ENCODE results near the gene APOA5. TPM values are rescaled to one million over a fixed set of nuclear protein-coding genes. Genes with fewer than 3 reads are reported as not detected.

APOA5 gene
- total and polyA plus RNA-seq, 2 of the 13 experiments (the other 11 are each of a cell fraction or from before 2014, with no cell fraction given), result 44.0 to 49.1 TPM

DNA sequence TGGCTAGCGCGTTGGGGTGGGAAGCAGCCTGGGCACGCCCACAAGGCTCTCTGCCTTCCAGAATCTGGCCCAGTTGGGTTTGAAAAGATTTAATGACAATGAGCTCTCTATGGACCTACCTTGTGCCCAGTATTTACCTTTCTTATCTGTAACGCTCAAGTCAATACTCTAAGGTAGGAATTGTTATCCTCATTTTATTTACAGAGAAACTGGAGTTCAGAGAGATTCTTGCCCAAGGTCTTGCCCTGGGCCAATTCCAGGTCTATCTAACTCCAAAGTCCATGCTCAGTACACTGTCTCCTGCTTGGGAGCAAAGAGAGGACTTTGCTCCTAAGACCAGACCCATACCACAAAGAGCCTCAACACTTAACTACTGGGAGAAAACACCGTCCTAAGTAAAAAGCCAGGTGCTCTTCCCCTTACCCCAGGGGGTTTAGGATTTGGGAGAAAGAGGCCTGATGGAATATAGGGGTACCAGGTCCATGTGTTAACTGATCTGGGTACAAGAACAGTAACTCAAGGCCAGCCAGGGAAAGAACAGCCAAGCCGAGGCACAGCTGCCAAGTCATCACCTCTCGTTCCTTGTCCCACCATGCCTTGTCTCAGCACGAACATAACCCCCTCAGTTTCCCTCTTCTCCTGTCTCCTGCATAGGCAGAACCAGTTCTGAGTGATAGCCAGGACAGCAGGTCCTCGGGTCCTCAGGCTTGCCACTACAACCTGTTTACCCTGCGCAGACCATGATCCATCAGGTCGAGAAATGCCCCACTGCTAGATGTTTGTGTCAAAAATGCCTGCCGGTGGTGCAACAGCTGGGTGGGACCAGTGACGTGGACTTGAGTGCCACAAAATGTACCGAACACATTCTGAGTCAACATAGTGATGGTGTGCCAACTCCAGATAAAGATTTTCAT is 16.8 kb upstream of the APOA5 start (continued):
- TF ChIP-seq, protein P1, sequence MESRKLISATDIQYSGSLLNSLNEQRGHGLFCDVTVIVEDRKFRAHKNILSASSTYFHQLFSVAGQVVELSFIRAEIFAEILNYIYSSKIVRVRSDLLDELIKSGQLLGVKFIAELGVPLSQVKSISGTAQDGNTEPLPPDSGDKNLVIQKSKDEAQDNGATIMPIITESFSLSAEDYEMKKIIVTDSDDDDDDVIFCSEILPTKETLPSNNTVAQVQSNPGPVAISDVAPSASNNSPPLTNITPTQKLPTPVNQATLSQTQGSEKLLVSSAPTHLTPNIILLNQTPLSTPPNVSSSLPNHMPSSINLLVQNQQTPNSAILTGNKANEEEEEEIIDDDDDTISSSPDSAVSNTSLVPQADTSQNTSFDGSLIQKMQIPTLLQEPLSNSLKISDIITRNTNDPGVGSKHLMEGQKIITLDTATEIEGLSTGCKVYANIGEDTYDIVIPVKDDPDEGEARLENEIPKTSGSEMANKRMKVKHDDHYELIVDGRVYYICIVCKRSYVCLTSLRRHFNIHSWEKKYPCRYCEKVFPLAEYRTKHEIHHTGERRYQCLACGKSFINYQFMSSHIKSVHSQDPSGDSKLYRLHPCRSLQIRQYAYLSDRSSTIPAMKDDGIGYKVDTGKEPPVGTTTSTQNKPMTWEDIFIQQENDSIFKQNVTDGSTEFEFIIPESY (CRISPR knock-in tag; IDR thresholded peaks at IDR 0.05), result peak; percentile 38; the same call in 1 of the 2 replicates
- TF ChIP-seq ZNF781 (CRISPR knock-in tag; IDR thresholded peaks at IDR 0.05; ENCODE audit: borderline replicate concordance, not compliant biosample characterization) (no peak), ZNF10 (CRISPR knock-in tag; IDR thresholded peaks at IDR 0.05; ENCODE audit: borderline replicate concordance, low read depth) (no peak), ZNF720 (CRISPR knock-in tag; IDR thresholded peaks at IDR 0.05) (no peak), ATF7-NPFF (CRISPR knock-in tag; IDR thresholded peaks at IDR 0.05; ENCODE audit: low read depth) (no peak), ATAD3A (CRISPR knock-in tag; IDR thresholded peaks at IDR 0.05) (no peak), MATR3 (CRISPR knock-in tag; IDR thresholded peaks at IDR 0.05) (no peak), IKZF4 (CRISPR knock-in tag; IDR thresholded peaks at IDR 0.05; ENCODE audit: borderline replicate concordance, low read depth, not compliant biosample characterization) (no peak), ZNF292 (CRISPR knock-in tag; IDR thresholded peaks at IDR 0.05; ENCODE audit: borderline replicate concordance, low read depth) (0 out of 2 replicates have a peak, but pooled peaks have one; percentile 17), NR2F6 (IDR thresholded peaks at IDR 0.05) (peak; percentile 99), NR2F6 (CRISPR knock-in tag; IDR thresholded peaks at IDR 0.05) (peak; percentile 99), SP5 (CRISPR knock-in tag; IDR thresholded peaks at IDR 0.05; ENCODE audit: borderline replicate concordance, low read depth) (peak; percentile 88), THAP11 (CRISPR knock-in tag; IDR thresholded peaks at IDR 0.05) (peak; percentile 58; the same call in 1 of the 2 replicates), TARDBP (CRISPR knock-in tag; IDR thresholded peaks at IDR 0.05) (peak; percentile 91), TBX3 (IDR thresholded peaks at IDR 0.05; ENCODE audit: borderline replicate concordance) (peak; percentile 93), POLR2AphosphoS5 (IDR thresholded peaks at IDR 0.05; ENCODE audit: low read depth, low read length) (peak; percentile 74), ZMYM2 (CRISPR knock-in tag; IDR thresholded peaks at IDR 0.05) (peak; percentile 88), NR3C1 (CRISPR knock-in tag; IDR thresholded peaks at IDR 0.05) (no peak), ZNF567 (CRISPR knock-in tag; IDR thresholded peaks at IDR 0.05; ENCODE audit: borderline replicate concordance) (no peak)
- TF ChIP-seq, protein P2, sequence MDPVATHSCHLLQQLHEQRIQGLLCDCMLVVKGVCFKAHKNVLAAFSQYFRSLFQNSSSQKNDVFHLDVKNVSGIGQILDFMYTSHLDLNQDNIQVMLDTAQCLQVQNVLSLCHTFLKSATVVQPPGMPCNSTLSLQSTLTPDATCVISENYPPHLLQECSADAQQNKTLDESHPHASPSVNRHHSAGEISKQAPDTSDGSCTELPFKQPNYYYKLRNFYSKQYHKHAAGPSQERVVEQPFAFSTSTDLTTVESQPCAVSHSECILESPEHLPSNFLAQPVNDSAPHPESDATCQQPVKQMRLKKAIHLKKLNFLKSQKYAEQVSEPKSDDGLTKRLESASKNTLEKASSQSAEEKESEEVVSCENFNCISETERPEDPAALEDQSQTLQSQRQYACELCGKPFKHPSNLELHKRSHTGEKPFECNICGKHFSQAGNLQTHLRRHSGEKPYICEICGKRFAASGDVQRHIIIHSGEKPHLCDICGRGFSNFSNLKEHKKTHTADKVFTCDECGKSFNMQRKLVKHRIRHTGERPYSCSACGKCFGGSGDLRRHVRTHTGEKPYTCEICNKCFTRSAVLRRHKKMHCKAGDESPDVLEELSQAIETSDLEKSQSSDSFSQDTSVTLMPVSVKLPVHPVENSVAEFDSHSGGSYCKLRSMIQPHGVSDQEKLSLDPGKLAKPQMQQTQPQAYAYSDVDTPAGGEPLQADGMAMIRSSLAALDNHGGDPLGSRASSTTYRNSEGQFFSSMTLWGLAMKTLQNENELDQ (CRISPR knock-in tag; IDR thresholded peaks at IDR 0.05; ENCODE audit: borderline replicate concordance), result no peak
- TF ChIP-seq, protein P3, sequence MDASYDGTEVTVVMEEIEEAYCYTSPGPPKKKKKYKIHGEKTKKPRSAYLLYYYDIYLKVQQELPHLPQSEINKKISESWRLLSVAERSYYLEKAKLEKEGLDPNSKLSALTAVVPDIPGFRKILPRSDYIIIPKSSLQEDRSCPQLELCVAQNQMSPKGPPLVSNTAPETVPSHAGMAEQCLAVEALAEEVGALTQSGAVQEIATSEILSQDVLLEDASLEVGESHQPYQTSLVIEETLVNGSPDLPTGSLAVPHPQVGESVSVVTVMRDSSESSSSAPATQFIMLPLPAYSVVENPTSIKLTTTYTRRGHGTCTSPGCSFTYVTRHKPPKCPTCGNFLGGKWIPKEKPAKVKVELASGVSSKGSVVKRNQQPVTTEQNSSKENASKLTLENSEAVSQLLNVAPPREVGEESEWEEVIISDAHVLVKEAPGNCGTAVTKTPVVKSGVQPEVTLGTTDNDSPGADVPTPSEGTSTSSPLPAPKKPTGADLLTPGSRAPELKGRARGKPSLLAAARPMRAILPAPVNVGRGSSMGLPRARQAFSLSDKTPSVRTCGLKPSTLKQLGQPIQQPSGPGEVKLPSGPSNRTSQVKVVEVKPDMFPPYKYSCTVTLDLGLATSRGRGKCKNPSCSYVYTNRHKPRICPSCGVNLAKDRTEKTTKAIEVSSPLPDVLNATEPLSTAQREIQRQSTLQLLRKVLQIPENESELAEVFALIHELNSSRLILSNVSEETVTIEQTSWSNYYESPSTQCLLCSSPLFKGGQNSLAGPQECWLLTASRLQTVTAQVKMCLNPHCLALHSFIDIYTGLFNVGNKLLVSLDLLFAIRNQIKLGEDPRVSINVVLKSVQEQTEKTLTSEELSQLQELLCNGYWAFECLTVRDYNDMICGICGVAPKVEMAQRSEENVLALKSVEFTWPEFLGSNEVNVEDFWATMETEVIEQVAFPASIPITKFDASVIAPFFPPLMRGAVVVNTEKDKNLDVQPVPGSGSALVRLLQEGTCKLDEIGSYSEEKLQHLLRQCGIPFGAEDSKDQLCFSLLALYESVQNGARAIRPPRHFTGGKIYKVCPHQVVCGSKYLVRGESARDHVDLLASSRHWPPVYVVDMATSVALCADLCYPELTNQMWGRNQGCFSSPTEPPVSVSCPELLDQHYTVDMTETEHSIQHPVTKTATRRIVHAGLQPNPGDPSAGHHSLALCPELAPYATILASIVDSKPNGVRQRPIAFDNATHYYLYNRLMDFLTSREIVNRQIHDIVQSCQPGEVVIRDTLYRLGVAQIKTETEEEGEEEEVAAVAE (CRISPR knock-in tag; IDR thresholded peaks at IDR 0.05; ENCODE audit: borderline replicate concordance), result peak; percentile 63; the same call in 1 of the 2 replicates

Measured in HepG2 (cell line).